NCI-H82 (cell line): ENCODE measurements around the gene SLC2A9.
"Not testable (repeated sequence)": the region's sequence is repeated elsewhere in the genome, so short reads cannot be mapped to it uniquely, and the experiment has no call there.

Experiments used
- DNase-seq: peaks from one replicate; lab custom pipeline; 2025; lab: John Stamatoyannopoulos, UW

Gene SLC2A9

DNA sequence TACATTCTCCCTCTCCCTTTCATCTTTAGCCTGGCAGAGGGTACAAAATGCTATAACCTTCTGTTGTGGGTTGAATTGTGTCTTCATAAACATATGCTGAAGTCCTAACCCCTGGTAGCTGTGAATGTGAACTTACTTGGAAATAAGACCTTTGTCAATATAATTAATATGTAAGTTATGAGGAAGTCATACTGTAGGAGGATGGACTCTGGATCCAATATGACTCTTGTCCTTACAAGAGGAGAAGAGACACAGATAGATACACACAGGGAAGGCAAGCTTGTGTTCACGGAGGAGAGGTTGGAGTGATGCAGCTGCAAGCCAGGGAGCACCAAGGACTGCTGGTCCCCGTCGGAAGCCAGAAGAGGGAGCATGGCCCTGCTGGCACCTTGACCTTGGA lies 94.7 kb downstream of the SLC2A9 start:
- DNase-seq, result no peak

DNA sequence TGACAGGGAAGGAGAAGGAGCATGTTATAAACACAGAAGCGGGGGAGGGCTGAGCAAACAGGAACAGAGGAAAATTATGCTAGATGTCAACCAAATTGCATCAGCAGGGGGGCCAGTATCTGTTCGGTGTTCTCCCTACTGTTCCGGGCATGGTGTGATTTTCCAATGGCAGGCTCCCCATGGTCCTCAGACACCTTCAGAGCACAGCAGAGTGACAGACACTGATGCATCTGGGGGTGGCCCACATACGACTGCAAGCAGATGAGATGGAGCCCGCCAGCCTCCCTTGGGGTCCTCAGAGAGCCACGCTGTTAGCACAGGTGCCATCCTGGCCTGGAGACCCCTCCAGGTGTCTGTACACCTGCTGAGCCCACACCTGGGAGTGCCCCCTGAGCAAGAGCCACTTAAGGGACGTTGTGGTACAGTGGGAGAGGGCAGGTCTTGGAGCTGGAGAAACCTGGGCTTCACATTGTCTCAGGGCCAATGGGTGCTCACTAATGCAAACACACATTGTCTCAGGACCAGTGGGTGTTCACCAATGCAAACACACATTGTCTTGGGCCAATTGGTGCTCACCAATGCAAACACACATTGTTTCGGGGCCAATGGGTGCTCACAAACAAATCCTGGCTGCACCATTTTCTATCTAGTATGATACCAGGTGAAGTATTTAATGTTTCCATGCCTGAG lies 95.4 kb downstream of the SLC2A9 start:
- DNase-seq, result no peak

DNA sequence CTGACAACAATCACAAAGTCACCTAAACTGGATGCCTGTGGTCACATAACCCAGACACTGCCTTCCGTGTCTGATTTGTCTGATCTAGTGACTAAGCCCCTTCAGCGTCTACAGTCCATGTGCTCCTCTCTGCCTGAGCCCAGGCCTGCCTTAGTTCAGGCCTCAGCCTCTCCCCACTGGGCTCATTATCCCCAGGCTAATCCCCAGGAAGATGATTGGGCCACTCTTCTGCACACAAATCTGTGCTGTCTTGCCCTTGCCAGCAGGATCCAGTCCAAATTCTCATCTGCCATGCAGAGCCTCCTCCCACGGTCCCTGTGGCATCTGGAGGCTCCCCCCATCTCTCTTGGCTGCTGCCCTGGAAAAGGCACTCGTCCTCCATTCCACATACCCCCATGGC lies 96.5 kb downstream of the SLC2A9 start:
- DNase-seq, result peak; percentile 64

DNA sequence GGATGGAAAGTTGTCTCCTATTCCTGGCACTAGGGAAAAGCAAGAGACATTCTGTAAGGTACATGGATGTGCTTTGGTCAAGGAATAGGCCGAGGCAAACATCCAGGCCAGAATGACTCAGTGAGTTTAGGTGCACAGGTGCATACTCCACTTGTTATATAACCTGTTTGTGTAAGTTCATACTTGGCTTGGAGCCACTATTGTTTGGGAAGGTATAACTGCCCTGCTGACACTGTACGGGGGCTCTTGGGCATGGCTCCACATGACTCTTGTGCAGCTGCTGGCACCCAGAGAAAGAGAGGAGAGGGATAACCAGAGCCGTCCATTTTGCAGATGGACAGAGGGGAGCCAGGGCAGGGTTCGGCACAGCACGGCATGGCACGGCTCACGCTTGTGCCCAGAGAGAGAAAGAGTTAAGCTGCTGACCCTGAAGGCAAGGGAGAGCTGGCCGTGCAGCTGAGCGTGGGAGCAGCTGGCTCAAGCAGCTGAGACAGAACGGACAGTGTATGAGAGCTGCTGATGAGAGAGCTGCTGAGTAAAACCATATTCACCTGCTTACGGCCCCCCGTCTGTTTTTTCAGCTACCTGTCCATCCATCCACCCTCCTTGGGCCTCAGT lies 98.0 kb downstream of the SLC2A9 start:
- no peak for DNase-seq

DNA sequence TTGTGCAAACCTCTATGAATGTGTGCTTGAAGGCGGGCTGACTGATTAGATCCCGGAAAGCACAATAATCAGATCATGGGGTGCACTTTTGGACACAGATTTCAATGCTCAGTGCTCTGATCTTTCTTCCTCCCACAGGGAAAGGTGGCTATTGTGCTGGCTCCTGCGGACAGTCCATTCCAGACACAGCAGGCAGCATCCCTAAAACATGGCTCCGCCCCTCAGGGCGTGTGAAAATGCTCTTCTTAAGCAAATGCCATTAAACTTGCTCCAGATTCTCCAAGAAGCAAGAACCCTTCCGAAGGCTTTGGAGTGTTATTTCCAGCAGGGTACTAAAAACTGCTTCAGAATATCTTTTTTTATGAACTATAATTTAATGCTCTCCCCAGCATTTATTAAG lies 100.0 kb downstream of the SLC2A9 start:
- no peak for DNase-seq

DNA sequence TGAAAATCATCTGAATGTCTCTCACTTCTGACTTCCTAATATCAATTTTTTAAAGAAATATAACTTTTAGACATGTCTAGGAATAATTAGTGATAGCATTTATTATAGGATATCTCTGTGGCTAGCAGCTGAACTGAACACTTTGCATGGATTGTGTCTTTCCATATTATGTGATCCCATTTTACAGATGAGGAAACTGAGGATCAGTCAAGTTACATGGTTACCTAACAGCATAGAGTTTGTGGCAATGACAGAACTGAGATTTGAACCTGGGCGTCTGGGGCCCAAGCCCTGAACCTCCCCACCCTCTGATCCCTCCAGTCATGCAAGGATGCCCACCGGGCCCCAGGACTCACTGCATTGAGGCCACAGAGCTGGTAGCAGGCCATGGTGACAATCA lies 101.3 kb downstream of the SLC2A9 start:
- DNase-seq, result no peak

DNA sequence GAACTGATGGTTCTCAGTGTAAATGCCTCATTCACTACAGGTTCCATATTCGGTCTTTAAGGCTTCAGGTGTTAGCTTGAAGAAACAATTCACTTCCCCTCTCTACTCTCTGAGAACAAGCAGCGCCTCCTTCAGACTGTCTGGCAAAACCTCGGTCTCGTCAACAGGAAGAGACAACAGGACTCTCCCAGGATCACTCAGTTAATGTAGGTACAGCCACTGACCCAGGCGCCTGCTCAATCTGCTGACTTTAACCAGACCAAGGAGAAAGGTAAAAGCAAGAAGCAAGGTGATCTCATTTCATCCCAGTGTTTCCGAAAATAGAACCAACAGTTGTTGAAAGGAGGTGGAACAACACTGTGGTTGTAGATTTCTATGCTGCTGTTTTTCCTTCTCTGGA lies 102.2 kb downstream of the SLC2A9 start:
- DNase-seq, result peak; percentile 5

DNA sequence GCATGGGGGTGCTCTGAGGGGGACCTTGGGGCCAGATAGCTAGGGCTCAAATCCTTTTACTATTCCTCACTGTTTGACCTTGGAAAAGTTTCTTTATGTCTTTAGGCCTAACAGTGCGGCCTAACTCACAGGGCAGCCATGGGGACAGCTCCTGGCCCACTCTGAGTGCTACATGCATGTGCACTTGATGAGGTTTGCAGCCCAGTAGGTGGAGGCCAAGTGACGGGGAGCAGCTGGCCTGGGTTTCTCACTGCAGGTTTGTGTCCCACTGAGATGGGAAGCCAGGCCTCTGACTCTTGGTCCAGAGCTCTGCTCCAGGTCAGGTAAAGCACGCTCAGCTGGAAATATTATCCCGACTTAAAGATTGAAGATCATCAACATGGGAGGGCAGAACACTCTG lies 102.8 kb downstream of the SLC2A9 start:
- DNase-seq, result no peak

DNA sequence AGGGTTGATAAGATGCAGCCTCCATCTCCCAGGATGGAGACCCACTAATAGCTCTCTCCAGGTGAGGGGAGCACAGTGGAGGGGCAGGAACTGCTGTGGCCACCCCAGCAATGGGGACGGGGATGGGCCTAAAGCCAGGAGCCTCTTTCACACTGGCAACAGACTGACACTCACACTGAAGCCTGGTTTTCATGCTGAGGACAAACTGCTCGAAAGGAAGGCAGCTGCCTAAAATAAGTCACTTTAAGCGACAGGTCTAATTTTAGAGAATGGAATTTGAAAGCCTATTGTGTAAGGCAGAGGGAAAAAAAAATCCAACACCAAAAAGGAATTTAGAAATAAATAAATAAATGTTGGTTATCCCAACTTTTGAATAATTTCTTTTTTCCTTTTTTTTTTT lies 104.4 kb downstream of the SLC2A9 start:
- no peak for DNase-seq

DNA sequence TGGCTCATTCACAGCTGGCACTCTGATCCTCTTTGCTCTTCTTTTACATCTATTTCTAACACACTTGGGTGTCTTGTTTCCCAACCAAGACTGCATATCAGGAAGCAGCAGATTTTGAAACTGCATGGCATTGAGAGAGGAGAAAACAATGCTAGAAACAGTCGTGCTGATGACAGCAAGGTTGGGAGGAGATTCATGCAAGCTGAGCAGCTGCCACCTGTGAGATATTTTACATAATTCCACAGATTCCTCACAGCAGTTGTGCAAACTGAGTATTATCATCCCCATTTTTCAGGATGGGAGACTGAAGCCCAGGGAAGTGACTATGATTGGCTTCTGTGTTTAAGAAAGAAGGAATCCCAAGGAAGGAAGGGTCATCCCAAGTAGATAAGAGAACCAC lies 105.0 kb downstream of the SLC2A9 start:
- DNase-seq, result no peak

DNA sequence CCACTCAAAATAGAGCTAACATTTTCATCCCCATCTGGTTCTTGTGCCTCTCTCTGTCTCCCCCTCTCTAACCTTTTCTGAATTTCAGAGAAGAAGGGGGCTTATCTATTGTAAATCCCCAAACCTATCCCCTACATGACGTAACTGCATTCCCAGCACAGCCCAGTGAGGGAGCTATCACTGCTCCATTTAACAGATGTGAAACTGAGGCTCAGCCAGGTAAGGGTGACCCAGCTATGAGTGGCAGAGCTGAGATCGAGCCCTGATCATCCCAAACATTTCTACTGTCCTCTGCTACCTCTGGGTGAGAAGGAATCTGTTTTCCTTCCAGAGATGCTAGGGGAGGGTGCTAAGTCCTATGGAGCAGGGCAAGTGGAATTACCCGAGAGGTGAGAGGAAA lies 107.5 kb downstream of the SLC2A9 start:
- DNase-seq, result no peak

DNA sequence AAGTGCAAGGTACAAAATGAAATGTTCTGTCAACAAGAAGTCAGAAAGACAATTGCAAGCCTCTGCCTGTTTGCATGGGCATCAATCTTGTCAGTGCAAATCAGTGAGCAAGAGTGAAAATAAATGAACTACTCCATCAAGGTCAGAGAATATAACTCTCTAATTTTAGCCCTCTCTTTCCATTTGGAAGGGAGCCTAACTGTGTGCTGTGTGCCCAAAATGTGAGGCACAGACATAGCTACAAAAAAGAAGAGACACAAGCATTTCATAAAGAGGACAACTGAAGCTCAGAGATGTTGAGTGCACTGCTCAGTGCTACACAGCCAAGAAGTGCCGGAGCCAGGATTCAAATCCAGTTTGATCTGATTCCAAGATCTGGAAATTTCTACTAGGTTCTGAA lies 114.3 kb downstream of the SLC2A9 start:
- DNase-seq, result no peak

DNA sequence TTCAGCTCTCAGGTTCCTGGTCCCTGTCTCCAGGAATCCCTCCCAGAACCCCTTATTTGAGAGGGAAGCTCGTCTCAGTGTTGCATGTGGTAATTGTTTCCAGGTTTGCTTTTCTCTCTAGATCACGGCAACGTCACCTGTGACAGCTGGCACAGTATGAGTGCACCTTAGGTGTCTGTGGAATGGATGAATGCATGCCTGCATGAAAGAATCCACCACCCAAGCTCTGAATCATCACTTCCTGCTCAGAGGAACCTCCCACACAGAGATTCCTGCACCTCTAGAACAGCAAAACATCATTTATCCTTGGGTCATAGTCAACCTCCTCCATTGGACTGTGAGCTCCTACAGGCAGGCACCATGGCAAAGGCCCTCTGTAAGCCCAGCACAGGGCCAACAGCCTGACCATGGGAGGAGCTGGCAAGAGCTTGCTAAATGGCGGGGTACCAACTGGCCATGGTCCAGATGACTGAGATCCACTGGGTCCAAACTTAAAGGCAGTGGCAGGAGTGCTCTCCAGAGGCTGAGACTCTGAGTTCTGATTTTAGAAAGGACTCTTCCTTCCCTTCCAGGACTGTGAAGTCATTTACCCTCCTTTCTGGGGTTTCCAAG lies 116.2 kb downstream of the SLC2A9 start:
- no peak for DNase-seq

DNA sequence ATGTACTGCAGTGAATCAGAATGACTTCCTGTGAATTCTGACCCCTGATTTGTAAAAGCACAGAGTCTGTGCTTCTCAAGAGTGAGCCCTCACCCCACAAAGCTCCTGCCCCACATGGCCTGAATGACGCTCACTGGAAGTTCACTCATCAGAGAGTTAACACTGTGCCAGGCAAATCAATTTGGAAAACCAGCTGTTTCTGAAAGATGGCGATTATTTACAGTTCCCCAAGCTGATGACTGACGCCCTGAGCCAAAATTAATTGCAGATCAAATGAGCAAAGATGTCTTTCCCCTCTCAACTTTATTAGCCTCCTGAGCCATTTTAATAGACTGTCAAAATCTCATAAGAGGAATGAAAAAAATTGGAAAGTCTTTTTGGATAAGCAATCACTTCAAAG lies 118.0 kb downstream of the SLC2A9 start:
- DNase-seq, result no peak

DNA sequence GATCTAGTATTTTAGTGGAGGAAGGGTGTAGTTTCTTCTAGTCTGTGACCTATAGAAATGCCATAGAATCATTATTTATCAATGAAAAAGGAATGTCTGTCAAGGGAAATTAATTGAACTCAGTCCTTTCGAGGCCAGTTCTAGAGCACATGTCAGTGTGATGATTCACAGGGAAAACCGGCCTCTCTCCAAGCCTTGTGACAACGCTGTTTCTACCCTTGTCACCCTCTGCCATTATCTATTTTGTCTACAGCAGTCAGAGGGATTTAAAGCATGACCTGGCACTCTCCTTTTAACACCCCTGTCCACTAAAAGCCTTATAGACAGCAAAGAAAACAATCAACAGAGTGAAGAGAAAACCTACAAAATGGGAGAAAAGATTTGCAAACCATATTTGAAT lies 120.0 kb downstream of the SLC2A9 start:
- no peak for DNase-seq

DNA sequence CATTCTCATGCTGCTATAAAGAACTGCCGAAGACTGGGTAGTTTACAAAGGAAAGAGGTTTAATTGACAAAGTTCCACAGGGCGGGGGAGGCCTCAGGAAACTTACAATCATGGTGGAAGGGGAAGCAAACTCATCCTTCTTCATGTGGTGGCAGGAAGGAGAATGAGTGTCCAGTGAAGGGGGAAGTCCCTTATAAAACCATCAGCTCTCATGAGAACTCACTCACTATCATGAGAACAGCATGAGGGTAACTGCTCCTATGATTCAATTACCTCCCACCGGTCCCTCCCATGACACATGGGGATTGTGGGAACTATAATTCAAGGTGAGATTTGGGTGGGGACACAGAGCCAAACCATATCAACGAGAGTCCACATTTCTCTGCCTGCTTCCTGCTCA lies 120.7 kb downstream of the SLC2A9 start:
- DNase-seq, result not testable (repeated sequence)

DNA sequence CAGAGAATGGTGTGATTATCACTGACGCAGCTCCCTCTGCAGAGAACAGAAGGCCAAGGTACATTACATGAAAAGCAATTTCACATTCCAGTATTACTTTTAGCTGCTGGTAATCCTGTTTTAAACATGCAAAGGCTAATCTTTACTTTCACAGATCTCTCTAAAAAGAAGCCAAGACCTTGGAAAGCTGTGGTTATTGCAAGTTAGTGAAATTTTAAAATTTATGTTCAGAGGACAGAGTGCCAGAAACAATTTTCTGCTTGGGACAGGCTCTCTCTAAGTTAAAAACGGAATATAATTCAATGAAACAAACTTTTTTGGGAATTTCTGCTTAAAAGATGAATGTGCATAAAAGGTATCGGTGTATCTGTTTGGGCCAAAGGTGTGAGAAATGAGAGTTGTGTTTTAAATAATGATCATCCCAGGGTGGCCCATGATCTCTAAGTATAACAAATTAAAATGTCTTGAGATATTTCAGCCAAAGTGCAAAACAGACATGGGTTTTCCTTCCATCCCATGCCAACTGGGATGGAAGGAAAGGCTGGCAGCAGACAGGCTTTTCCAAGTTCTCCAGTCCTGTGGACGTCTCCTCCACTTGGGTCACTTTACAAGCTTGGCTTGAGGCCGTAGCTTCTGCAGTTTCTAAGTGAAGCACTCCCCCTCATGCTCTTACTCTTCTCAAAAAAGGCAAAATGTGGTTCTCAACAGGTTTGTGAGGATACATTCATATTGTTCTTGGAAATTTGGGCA lies 121.8 kb downstream of the SLC2A9 start:
- no peak for DNase-seq

DNA sequence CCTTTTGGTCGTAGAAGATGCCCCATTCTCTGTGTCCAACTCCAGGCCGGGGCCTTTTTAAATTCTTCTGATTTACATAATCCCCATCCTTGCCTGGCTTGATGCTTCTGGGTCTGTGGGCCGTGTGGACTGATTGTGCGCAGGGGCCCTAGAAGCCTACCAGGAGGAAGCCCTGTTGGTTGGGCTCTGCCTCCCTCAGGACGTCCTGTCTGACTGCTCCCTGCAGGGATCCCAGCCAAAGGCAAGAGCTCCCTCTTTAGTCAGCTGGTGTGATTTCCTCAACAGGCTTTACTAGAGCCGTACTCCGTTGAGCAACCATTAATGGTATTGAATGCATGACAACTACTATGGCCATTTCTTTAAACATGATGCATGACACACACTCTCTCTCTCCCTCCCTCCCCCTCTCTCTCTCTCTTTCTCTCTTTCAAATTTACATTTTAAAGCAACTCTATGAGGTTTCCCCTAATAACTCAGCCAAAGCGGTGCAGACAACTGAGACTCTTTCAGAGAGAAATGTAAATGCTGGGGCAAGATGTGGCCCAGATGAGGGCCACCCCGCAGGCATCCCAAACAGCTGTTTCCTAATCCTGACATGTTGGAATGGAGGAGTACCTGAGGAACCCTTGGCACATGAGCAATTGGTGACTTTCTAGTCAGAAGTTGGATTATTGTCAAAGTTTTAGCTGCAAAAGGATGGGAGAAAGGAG lies 122.5 kb downstream of the SLC2A9 start:
- DNase-seq, result peak; percentile 21

DNA sequence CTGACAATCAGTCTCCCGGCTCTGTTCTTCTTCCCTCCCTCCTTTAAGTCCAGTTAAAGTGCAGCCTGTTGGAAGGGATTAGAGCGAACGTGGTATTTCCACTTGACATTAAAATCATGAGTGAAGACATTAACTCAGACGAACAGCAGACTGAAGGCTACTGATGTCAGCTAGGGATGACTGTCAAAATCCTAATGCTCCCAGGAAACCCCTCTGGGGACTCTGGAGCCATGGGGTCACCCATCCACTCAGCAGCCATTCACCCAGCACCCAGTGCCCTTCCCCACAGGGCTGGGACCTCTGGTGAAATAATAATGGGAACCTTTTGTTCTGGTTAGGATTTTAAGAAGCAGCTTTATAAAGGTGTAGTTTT lies 126.0 kb downstream of the SLC2A9 start:
- peak; percentile 54 for DNase-seq

DNA sequence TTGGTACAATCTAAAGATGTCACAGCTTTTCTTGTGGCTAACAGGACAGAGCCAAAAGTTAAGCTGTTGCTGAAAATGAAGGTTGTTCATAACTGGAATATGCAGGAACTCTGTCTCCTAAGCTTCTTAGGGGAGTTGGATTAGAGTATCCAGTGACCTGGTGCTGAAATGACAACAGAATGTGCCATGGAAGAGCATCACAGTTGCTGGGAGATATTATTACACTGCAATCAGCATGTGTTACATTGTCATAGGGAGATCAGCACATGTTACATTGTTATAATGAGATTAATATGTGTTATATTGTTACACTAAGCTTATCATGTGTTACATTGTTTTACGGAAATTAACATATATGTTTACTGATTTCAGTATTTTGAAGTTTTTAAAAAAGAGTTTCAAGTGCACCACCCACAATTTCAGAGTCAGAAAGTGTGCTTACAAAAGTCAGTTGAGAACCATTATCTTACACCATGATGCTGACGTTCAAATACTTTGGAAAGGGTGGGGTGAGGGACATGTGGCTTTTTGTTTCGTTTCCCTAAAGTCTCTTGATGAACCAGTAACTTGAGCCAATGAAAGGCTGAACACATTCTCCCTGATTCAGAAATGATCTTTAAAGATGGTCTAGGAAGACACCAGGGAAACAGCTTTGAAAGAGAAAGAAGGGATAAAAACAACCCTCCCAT lies 126.5 kb downstream of the SLC2A9 start:
- peak; percentile 75 for DNase-seq

DNA sequence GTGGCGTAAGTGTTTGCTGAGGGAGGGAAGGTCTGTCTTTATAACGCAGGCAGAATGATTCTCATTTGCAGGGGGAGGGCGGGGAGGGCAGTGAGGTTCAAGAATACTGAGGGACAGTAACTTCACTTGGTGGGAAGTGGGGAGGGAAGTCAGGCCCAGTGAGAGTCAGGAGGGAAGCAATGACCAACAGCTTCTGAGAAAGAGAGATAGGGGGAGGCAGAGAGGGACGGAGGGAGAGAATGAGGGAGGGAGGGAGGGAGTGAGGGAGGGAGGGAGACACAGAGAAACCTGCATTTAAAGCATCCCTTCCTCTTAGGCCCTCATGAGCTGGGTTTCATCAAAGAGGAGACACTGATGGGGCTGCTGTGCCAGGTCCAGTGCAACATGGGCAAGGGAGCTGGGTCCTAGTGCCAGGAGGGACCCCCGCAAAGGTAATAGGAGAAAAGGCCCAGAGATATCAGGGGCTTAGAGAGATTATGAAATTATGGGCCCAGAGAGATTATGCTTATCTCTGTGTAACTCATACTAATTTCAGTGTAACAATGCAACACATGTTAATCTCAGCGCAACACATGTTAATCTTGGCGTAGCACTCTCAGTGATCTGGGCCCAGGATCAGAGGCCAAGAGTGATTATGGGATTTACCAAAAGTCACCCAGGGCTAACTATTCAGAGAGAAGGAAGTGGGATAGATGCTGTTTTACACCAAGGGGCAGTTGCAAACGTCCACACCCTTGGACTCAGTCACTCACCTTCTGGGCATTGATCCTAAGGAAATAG lies 127.8 kb downstream of the SLC2A9 start:
- DNase-seq, result peak; percentile 94
